SK-N-SH (cell line): ENCODE data around the gene HLA-DMA. TPM values are rescaled to one million over a fixed set of nuclear protein-coding genes. Genes with fewer than 3 reads are reported as not detected.

ENCODE experiments used
- polyA plus RNA-seq, 3 experiments: library from polyadenylated mRNA; depleted of rRNA; stranded (reverse); fragments of >200 nt; gene quantifications; 2 replicates each; pipeline ENCODE4 v1.2.3, GENCODE V29; 2012

Gene HLA-DMA
- polyA plus RNA-seq, 1 of the 3 experiments (the other 2 are of a cell fraction) = 1.2 TPM

Other genes with a start within 250 kb of the HLA-DMA start
- gene HLA-DQA2, start 211.7 kb downstream of the HLA-DMA start, polyA plus RNA-seq (2012; rRNA removed) = not detected in 2 replicates
- not detected in 2 replicates for gene HLA-DQB2, start 189.6 kb downstream of the HLA-DMA start, polyA plus RNA-seq (2012; rRNA removed)
- gene HLA-DOB, start 136.1 kb downstream of the HLA-DMA start, polyA plus RNA-seq (2012; rRNA removed) = not detected in 2 replicates
- 14.0 and 19.9 TPM in 2 replicates for gene TAP2, start 114.4 kb downstream of the HLA-DMA start, polyA plus RNA-seq (2012; rRNA removed)
- 52.8 and 55.7 TPM in 2 replicates for gene PSMB8, start 109.0 kb downstream of the HLA-DMA start, polyA plus RNA-seq (2012; rRNA removed)
- 31.1 and 35.7 TPM in 2 replicates for gene TAP1, start 99.4 kb downstream of the HLA-DMA start, polyA plus RNA-seq (2012; rRNA removed)
- 52.4 and 83.7 TPM in 2 replicates for gene PSMB9, start 98.9 kb downstream of the HLA-DMA start, polyA plus RNA-seq (2012; rRNA removed)
- 0.10 TPM in 1 of 2 replicates, not detected in the other for gene HLA-DMB, start 12.1 kb downstream of the HLA-DMA start, polyA plus RNA-seq (2012; rRNA removed)
- 104 and 116 TPM in 2 replicates for gene BRD2, start 15.5 kb upstream of the HLA-DMA start, polyA plus RNA-seq (2012; rRNA removed)
- not detected in 2 replicates for gene HLA-DOA, start 56.5 kb upstream of the HLA-DMA start, polyA plus RNA-seq (2012; rRNA removed)
- gene HLA-DPA1, start 120.6 kb upstream of the HLA-DMA start, polyA plus RNA-seq (2012; rRNA removed) = 1.6 and 1.9 TPM in 2 replicates
- 1.0 and 2.0 TPM in 2 replicates for gene HLA-DPB1, start 122.9 kb upstream of the HLA-DMA start, polyA plus RNA-seq (2012; rRNA removed)
- 0.99 and 1.1 TPM in 2 replicates for gene COL11A2, start 239.4 kb upstream of the HLA-DMA start, polyA plus RNA-seq (2012; rRNA removed)
- gene RXRB, start 247.6 kb upstream of the HLA-DMA start, polyA plus RNA-seq (2012; rRNA removed) = 45.8 and 61.0 TPM in 2 replicates
- 129 and 138 TPM in 2 replicates for gene SLC39A7, start 247.8 kb upstream of the HLA-DMA start, polyA plus RNA-seq (2012; rRNA removed)